Colon (tissue), 2 donors: Measurements from ENCODE around the gene HNRNPAB.
"Not testable (repeated sequence)": the region's sequence is repeated elsewhere in the genome, so short reads cannot be mapped to it uniquely, and the experiment has no call there.

ENCODE experiments used
- FAIRE-seq: peaks from 2 replicates; lab custom pipeline; 2012; peaks lifted over from hg19 to GRCh38; lab: Jason Lieb, UNC
- donor health status: control.
- donor health status: control.

Gene HNRNPAB

DNA sequence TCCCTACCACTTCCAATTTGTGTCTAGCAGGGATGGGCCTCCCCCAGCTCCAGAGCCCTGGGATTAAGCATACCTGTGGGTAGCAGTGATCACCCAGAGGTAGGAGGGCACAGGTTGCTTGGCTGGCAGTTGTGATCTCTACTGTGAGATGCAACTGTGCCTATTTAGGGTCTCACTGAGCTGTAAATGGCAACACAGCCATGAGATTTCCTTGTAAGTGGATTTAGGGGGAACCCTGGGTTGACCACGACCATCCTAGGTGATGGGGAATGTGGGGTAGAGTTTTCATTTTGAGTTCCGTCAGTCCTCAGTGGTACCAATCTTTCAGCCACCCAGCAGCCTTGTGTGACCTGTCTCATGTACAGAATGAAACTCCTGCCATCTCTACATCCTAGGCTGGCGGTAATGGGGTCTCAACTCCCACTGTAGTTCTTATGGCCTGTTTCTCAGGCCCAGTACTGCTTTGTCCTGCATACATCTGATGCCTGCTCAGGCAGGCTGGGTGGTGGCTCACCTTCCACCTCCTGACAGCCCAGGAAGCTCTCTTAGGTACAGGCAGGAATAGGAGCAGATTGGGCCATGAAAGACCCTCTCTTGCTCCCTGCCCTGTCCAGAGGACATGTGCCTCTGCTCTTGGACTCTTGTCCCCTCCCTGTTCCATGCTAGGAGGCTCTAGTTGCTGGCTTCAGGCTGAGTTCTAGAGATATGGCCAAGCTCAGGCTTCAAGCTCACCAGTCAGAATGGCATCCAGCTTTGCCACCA lies 8.1 kb downstream of the HNRNPAB start:
- no peak for FAIRE-seq

DNA sequence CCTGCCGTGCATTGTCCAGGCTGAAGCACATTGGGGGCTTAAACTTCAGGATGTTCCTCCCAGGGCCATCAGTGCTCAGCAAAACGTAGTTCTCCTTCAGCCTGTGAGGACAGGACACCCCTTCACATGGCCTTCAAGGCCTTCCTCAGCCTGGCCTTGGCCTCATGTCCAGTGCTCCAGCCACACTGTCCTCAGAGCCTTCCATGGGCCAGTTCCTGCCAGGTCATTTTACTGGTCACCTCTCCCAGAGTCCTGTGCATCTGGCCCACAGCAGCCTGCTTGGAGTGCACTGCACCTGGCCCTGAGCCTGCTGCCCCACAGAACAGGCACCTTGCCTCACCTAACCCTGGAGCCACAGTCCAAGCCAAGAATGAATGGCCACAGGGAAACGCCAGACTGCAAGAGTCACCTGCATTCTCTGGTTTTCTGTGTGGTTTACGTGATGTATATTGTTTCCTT lies 8.7 kb downstream of the HNRNPAB start:
- no peak for FAIRE-seq

- FAIRE-seq = no peak
Observed at GRCh38 chr5:178213748-178214151, 9.4 kb downstream of the HNRNPAB start.

DNA sequence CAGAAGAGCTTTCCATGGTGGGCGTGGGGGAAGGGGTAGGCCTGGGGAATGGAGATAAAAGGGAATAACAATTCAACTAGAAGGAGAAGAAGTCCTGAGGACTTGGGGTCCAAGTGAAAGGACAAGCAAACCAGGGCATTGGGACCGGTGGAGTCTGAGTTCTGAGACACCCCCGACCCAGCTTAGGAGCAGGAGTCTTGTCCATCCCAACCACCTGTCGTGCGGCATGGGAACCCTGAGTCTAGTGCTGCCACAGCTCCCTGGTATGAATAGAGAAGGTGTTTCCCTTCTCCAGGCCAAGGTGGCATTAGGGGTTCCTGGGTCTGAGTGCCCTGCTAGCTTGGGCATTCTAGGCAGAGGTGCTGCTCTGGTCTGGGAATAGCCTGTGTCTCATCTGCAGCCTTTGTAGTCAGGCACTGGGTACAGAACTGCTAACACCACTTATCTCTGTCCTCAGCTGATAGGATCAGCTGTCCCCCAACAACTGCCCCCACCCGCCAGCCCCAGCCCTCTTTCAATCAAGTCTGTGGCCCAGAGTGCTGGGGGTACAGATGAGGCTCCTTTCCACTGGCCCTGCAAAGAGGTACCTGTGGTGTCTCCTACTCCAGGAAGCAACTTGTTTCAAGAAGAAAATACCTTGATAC lies 9.9 kb downstream of the HNRNPAB start:
- FAIRE-seq = no peak

GRCh38 chr5:178215280-178216002 lies 11.1 kb downstream of the HNRNPAB start:
- FAIRE-seq = no peak

DNA sequence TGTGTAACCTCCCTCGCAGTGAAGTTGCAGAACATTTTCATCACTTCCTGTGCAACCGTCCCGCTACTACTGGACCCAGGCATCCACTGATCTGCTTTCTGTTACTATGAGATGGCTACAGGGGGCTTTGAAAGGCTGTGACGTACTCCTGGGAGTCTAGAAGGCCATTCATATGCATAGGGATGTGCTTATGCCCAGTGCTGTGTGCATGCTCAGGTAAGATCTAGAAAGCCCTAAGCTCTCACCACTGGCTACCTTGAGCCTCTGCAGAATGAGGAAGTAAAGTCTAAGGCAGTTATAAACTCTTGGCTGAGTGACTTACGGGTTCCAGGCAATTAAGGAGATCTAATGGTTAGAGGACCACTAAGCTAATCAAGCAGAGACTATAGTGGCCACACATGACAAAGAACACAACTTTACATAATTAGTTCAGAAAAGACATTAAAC lies 11.8 kb downstream of the HNRNPAB start:
- FAIRE-seq = no peak

GRCh38 chr5:178216779-178217178 lies 12.4 kb downstream of the HNRNPAB start:
- FAIRE-seq = no peak

DNA sequence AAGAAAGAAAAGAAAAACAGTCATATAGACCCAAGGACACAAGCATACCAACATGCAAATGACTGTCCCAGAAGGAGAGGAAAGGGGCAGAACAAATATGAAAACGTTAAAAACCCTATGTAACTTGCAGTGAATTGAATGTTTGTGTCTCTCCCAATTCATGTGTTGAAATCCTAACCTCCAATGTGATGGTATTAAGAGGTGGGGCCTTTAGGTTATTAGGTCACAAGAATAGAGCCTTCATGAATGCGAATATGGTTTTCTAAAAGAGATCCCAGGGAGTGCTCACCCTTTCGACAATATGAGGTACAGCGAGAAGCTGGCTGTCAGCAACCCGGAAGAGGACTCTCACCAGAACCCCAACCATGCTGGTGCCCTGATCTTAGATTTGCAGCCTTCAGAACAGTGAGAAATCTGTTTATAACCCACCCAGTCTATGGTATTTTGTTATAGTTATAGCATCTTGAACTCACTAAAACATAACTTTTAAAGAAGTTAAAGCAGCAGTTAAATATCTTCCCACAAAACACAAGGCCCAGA lies 14.0 kb downstream of the HNRNPAB start:
- no peak for FAIRE-seq

GRCh38 chr5:178218827-178219226 lies 14.5 kb downstream of the HNRNPAB start:
- no peak for FAIRE-seq

DNA sequence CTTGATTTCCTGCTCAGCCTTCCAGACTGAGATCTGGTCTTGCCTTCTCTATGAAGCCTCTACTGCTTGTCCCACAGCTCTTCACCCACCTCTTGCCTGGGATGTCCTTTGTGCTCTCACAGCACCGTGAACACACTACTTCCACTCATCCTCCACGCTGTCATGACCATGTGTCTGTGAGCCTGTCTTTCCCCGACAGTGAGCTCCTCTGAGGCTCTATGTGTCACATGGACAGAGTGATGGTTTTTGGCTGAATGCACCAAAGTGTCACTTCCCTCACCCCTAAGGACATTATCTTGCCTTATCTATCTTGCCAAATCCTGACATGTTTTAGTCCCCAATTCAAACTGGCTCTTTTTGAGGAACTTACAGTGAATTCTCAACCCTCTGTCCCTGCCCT lies 16.9 kb downstream of the HNRNPAB start:
- FAIRE-seq = no peak

DNA sequence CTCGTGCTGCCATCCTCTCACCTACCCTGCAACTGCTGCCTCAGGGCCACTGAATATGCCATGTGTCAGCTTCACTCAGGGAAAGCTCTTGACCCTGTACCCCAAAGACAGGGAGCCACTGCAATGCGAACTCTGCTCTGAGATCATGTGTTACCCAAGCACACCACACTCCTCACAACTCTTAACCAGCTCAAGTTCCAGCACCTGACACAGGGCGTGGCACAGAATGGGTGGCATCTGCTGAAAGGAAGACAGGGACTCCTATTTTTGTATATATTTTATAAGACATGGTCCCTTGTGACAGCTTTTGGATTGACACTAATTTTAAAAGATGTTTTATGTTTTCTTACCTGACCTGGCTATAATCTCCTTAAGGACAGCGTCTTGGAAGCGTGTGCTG lies 17.5 kb downstream of the HNRNPAB start:
- no peak for FAIRE-seq

DNA sequence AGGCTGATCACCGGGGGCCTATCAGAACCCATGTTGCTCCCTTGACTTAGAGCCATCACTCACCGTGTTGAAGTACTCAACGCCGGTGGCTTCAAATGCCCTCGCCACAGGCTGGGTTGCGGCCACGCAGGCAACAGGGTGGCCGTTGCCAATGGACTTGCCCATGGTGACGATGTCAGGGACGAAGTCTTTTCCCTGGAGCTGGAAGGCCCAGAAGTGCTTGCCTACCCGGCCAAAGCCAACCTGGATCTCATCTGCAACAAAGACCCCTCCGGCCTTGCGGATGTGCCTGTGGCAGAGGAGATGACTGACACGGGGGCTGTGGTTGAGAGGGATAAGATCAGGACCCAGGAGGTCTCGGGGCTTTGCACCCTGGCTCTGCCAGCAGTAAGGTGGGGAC lies 18.0 kb downstream of the HNRNPAB start:
- no peak for FAIRE-seq

- FAIRE-seq = no peak
Observed at GRCh38 chr5:178223196-178223773, 19.0 kb downstream of the HNRNPAB start.

GRCh38 chr5:178223828-178224335 lies 19.5 kb downstream of the HNRNPAB start:
- no peak for FAIRE-seq

GRCh38 chr5:178224403-178224802 lies 20.1 kb downstream of the HNRNPAB start:
- FAIRE-seq = no peak

DNA sequence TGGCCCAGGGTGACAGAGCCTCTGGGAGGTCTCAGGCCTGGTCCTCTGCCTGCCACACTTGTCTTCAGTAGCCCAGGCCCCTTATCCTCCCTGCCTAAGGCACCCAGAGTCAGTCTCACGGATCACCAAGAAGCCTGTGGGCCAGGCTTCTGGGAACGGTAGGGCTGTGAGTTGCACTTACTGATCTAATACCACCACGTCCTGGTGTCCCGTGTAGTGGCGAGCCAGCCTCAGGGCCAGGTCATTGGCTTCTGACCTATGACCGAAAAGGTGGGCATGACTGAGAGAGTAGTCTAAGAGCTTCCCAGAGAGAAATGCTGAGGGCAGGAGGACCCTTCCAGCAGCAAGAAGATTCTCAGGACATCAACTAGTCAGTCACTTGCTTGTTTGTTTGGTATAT lies 20.8 kb downstream of the HNRNPAB start:
- FAIRE-seq = no peak

DNA sequence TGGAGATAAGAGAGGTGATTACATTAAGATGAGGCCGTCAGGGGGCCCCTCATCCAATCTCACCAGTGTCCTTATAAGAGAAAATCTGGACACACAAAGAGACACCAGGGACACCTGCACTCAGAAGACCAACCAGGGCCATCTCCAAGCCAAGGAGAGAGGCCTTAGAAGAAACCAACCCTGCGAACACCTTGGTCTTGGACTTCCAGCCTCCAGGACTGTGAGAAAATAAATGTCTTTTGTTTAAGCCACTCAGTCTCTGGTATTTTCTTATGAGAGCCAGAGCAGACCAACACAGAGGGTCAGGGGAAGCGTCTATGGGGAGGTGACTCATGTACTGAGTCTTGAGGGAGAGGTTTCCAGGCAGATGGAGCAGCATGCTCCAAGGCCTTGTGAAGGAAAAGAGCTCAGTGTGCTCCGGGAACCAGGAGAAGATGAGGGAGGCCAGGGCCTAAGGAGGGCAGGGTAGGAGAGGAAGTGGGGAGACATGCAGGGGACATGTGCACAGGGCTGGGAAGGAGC lies 22.9 kb downstream of the HNRNPAB start:
- FAIRE-seq = no peak

DNA sequence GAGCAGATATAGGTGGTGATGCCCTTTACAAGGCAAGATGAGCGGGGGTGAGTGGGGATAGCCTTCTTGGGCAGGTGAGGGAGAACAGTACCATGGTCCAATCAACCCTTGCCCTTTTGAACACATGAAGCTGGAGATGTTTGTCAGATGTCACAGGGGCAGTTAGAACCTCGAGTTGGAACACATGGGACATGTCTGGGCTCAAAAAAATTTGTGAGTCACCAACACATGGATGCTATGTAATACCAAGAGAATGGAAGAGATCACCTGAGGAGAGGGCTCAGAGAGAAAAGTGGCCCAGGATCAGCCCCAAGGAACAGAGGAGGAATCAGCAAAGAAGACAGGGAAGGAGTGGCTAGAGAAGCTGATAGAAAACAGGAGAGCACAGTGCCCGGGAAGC lies 23.6 kb downstream of the HNRNPAB start:
- no peak for FAIRE-seq

DNA sequence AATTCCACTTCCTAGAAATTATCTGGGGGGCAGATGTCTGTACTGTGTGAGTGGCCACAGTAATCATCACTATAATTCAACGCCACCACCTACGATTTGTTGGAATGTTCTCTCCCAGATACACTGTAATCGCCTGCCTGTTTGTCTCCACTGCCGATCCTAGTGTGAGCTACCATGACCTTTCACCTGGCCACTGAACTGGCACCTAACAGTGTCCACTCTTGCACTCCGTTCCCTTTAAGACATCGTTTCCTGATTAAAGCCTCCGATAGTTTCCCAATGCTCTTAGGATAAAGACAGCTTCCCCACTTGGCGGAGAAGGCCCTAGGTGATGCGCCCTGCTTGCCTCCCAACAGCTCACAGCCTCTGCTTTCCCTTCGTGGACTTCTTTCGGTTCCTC lies 24.3 kb downstream of the HNRNPAB start:
- FAIRE-seq = no peak

- FAIRE-seq = not testable (repeated sequence)
Observed at GRCh38 chr5:178229111-178229510, 24.8 kb downstream of the HNRNPAB start.

DNA sequence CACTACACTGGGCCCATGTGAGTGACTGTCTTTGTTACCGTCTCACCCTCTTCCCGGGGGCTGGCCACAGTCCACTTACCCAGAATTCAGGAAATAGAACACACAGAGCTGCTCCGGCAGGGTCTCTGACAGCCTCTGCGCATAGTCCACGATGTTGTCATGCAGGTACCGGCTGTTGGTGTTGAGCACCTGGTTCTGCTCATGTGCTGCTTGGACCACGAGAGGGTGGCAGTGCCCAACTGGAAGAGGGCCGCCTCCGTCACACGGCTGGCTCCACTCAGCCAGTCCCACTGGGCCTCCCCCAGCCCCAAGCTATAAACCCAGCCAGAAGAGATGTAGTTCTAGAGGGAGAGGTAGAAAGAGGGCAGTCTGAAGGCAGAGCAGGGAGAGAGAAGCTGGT lies 25.5 kb downstream of the HNRNPAB start:
- no peak for FAIRE-seq
